Kidney (tissue), 14 donors: ENCODE data around the gene PSEN1. TPM values are rescaled to one million over a fixed set of nuclear protein-coding genes. Genes with fewer than 3 reads are reported as not detected.

Source experiments
- DNase-seq, 5 donors: peaks; one replicate each; pipeline ENCODE4 v3.0.0-alpha.2; 2013 to 2020
- FAIRE-seq: peaks from 2 replicates; lab custom pipeline; 2012; peaks lifted over from hg19 to GRCh38; lab: Jason Lieb, UNC
- H3K27ac ChIP-seq, 2 donors: one replicate each; pipeline ENCODE4 v1.7.0; 2013; ENCODE audit warnings: low read depth in 2 of 2, low read length in 2 of 2, inconsistent platforms in 1 of 2
- H3K27me3 ChIP-seq: one replicate; pipeline ENCODE4 v1.7.1; 2013; ENCODE audit warnings: low read length, inconsistent platforms; ENCODE audit not compliant: control insufficient read depth, insufficient read depth
- H3K36me3 ChIP-seq, 3 donors: one replicate each; pipeline versions ENCODE4 v1.7.0 to v1.7.1; 2013; ENCODE audit warnings: low read length in 3 of 3, control low read depth in 1 of 3, inconsistent platforms in 1 of 3; ENCODE audit not compliant: insufficient read depth in 3 of 3, control insufficient read depth in 2 of 3
- H3K4me1 ChIP-seq, 3 donors: one replicate each; pipeline versions ENCODE4 v1.7.0 to v1.7.1; 2013; ENCODE audit warnings: low read length in 3 of 3, inconsistent platforms in 1 of 3, low read depth in 1 of 3; ENCODE audit not compliant: control insufficient read depth in 2 of 3, insufficient read depth in 2 of 3
- H3K4me3 ChIP-seq, 3 donors: one replicate each; pipeline versions ENCODE4 v1.7.0 to v1.8.1; 2013; ENCODE audit warnings: low read length in 3 of 3, control low read depth in 1 of 3, inconsistent platforms in 1 of 3
- H3K9ac ChIP-seq, 3 donors: one replicate each; pipeline versions ENCODE4 v1.7.0 to v1.7.1; 2013; ENCODE audit warnings: low read length in 3 of 3, control low read depth in 1 of 3, inconsistent platforms in 1 of 3
- H3K9me3 ChIP-seq, 3 donors: one replicate each; pipeline versions ENCODE4 v1.7.0 to v1.7.1; 2013; ENCODE audit warnings: low read length in 3 of 3, control low read depth in 1 of 3, inconsistent platforms in 1 of 3; ENCODE audit not compliant: control insufficient read depth in 2 of 3, insufficient read depth in 1 of 3
- intact Hi-C: fragments of 100-400 bp; cut with DNase I; formaldehyde crosslinking; loops from one replicate; pipeline ENCODE4 v1.11.1; 2022
- polyA plus RNA-seq: library from polyadenylated mRNA; stranded (reverse); fragments of 350-450 nt; fragmentation: Illumina TruSeq; extraction: RNeasy Lipid Tissue Mini Kit (QIAGEN cat#74804); gene quantifications from one replicate; pipeline ENCODE4 v1.2.3, GENCODE V29; 2014; ENCODE audit warnings: low read depth, low replicate concordance; ENCODE audit not compliant: insufficient read depth
- total RNA-seq: library from RNA; stranded (reverse); fragmentation: NEBNext Ultra II Directional; extraction: Animal tissue kit (Norgen Biotek cat#: 25700); gene quantifications from one replicate; pipeline ENCODE4 v1.2.1, GENCODE V29; 2021
- TF ChIP-seq, protein P1 (sequence below): IDR thresholded peaks from 3 replicates; pipeline ENCODE4 v1.5.1; 2012; ENCODE audit warnings: mild to moderate bottlenecking, moderate library complexity, borderline replicate concordance; ENCODE audit not compliant: insufficient read depth; ENCODE audit errors: extremely low read depth
- donor health status: control.
- donor health status: control.
- donor health status: control.
- donor health status: control.
- donor health status: control.
- donor health status: DM: yes; HTN: yes; CAD: no.
- donor health status: Normal renal cell carcinoma (clear cell type).

The PSEN1 gene
- total and polyA plus RNA-seq, 2 donors from 2014 or later: 33.5 to 68.6 TPM

DNA sequence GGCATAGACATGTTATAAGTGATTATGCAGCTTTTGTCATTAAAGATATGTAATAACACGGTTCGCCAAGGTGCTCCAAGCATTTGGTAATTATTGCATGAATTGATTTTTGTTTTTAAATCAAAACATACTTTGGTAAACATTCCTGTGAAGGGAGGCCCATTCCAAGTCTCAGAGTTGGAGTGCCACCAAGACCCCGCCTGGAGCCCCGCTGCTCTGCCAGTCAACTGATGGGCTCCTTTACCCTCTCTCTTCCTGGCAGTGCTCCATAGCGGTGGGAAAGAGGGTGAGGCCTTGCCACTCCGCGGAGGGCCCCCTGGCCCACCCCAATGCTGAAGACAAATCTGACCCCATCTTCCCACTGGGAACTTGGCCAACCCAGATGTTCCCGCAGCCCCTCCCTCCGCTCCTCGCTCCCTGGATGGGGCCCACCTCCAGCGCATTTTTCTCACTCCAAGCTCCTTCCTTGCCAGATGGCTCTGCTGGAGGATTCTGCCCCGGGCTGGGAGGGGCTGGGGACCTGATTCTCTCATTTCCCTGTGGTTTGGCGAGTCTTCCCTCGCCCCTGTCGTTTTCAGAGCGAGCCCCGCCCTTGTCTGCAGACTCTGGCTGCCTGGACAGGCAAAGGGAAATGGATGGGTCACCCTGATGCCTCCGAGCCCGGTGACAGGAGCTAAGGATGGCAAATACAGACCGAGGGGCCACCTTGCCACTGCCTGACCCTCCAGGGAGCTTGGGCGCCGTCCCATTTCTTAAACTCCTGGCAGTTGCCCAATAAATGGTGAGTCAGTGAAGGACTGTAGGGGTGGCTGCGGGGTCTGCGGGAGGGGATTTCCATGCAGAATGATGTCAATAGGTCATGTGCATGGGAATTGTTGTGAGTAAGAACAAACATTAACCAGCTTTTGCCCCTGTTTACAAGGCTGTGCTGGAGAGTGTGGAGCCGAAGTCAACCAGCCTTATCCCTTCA, 91.8 kb downstream of the PSEN1 start:
- TF ChIP-seq, protein P1, sequence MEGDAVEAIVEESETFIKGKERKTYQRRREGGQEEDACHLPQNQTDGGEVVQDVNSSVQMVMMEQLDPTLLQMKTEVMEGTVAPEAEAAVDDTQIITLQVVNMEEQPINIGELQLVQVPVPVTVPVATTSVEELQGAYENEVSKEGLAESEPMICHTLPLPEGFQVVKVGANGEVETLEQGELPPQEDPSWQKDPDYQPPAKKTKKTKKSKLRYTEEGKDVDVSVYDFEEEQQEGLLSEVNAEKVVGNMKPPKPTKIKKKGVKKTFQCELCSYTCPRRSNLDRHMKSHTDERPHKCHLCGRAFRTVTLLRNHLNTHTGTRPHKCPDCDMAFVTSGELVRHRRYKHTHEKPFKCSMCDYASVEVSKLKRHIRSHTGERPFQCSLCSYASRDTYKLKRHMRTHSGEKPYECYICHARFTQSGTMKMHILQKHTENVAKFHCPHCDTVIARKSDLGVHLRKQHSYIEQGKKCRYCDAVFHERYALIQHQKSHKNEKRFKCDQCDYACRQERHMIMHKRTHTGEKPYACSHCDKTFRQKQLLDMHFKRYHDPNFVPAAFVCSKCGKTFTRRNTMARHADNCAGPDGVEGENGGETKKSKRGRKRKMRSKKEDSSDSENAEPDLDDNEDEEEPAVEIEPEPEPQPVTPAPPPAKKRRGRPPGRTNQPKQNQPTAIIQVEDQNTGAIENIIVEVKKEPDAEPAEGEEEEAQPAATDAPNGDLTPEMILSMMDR: no peak
- Histone ChIP-seq H3K27me3 (no peaks in the 10 kb centered on the region), H3K36me3 (no peaks in the 10 kb centered on the region), H3K4me3 (no peak overlapping the region), H3K27ac (peak overlapping the region; percentile 73 to 75), H3K9ac (peak overlapping the region in 1 of 3 donors; percentile 13), H3K9me3 (no peaks in the 10 kb centered on the region), H3K4me1 (peaks cover 3 to 18% (median 13%) of the 10 kb centered on the region in 3 donors)
- peak in 3 of 5 donors; percentile 58 to 85 (median 82) for DNase-seq
- no peak for FAIRE-seq
- intact Hi-C loops: no loop called here

DNA sequence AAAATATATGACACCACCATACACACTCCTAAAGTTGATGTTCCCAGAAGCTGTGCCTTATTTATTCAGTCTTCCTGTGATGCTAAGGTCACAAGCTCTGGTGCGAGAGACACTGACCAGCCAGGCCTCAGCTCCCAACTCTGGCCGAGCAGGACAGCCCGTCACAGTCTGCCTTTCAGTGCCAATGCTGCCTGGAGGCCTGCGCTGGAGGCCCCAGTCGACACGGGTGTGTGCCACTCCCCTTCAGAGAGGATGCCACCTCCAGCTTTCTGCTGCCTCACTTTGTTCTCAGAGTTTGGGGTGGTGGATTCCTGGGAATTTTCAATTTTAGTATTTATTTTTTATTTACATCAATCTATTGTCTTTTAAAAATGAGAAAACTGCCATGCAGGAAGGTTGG, 93.7 kb downstream of the PSEN1 start:
- TF ChIP-seq, protein P1: no peak
- DNase-seq (no peak), FAIRE-seq (no peak)
- no peaks in the 10 kb centered on the region for H3K27me3 ChIP-seq
- H3K9me3 ChIP-seq: no peaks in the 10 kb centered on the region
- intact Hi-C loops: no loop called here
- no peak overlapping the region for H3K9ac ChIP-seq
- no peak overlapping the region for H3K4me3 ChIP-seq
- H3K36me3 ChIP-seq: no peaks in the 10 kb centered on the region
- peaks cover 3 to 23% (median 13%) of the 10 kb centered on the region in 3 donors for H3K4me1 ChIP-seq
- no peak overlapping the region for H3K27ac ChIP-seq

DNA sequence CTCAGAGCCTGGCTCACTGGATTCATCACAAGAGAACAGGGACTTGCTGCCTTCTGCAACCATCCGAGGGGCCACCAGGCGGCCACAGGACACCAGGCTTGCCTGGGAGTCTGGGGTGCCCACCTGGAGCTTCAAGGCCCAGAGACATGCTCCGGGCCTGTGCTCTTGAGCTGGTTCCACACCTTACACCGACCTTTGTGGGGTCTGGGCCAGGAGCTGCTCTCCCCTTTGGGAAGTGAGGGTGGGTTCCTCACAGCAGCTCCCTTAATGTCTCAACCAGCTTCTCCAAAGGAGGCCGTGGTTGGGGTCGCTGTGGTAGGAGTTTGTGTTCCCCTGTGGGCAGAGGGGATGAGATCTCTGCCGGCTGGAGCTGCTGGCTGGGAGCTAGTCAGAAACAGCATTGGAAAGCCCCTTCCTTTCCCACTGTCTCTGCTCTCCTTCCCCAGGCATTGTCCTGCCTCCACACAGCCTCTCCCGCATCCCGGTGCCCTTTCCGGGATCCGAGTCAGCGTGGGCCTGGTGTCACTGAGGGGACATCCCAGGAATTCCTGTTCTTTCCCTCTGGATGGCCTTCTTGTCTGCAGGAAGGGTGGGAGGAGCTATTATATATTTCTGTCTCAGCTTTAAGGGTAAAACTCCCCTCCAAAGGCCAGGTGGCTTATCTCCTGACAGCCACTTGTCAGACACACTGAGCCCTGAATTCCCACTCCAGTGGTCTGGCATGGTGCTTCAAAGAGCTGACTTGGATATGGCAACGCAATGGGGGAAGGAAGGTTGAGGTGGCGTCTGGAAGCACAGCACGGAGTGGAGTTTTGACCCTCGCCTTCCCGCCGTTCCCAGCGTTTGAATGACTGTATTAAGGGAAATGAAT, 95.9 kb downstream of the PSEN1 start:
- Histone ChIP-seq H3K27ac (no peak overlapping the region), H3K4me1 (peaks cover 3 to 32% (median 20%) of the 10 kb centered on the region in 3 donors), H3K9me3 (no peaks in the 10 kb centered on the region), H3K4me3 (no peak overlapping the region), H3K36me3 (no peaks in the 10 kb centered on the region), H3K9ac (no peak overlapping the region), H3K27me3 (no peaks in the 10 kb centered on the region)
- FAIRE-seq (no peak), DNase-seq (peak in 3 of 5 donors; percentile 55 to 72 (median 57))
- TF ChIP-seq, protein P1: no peak
- intact Hi-C loops: no loop called here
